GM21528 (cell line): ENCODE measurements around the gene SLC2A1.

ENCODE experiments used
- ATAC-seq: cut with Tn5 transposase; IDR thresholded peaks from one replicate; pipeline ENCODE4 v1.9.1; 2021; ENCODE audit warnings: mild to moderate bottlenecking, moderate library complexity; ENCODE audit not compliant: unreplicated experiment, low FRiP score

Gene SLC2A1

GRCh38 chr1:42944246-42944928, 14.3 kb downstream of the SLC2A1 start:
- no peak for ATAC-seq

GRCh38 chr1:42943728-42944127, 14.9 kb downstream of the SLC2A1 start:
- ATAC-seq = no peak

DNA sequence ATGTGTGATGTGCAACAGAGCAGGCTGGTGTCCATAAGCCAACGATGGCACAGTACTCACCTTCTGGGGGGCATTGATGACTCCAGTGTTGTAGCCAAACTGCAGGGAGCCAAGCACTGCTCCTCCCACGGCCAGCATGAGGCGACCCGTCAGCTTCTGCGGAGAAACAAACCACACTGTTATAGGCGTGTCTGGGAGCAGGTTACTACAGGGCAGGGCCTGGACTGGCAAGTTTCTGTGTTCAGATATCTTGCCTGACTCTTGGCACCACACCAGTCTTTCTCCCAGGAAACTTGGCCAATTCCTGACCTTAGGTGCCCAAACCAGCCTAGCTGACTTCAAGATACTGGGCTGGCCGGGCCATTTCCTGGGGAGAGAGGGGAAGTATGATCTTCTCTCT, 15.5 kb downstream of the SLC2A1 start:
- ATAC-seq = no peak

- ATAC-seq = no peak
Measured at GRCh38 chr1:42942444-42942843, 16.2 kb downstream of the SLC2A1 start.

DNA sequence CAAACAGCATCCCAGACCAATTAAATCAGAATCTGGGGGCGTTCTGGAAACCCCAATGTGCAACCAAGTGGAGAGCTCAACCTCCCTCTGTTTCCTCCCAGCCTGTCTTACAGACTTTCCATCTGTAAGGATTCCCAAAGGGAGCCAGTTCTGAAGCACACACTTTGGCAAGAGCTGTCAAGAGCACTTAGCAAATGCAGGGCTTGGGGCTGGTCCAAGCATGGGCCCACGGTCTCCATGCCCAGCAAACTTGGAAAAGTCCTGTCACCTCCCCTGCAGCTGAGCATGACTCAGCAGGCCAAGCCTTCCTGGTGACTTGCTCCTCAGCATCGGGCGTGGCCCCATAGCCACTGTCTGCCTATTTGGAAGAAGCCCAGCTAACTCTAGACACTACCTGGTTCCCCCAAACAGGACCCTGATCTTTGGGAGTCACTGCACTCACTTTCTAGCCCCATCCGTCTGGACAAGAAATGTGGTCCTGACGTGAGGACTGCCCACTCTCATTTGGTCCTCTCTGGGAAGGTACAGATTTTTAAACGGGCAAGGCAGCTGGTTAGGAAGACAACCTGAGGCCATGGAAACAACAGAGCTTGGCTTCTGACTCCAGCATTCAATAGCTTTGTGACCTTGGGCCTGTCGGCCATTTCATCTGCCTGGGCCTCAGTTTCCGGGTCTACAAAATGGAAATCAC, 16.9 kb downstream of the SLC2A1 start:
- ATAC-seq = no peak

- no peak for ATAC-seq
Measured at GRCh38 chr1:42940851-42941639, 17.6 kb downstream of the SLC2A1 start.

DNA sequence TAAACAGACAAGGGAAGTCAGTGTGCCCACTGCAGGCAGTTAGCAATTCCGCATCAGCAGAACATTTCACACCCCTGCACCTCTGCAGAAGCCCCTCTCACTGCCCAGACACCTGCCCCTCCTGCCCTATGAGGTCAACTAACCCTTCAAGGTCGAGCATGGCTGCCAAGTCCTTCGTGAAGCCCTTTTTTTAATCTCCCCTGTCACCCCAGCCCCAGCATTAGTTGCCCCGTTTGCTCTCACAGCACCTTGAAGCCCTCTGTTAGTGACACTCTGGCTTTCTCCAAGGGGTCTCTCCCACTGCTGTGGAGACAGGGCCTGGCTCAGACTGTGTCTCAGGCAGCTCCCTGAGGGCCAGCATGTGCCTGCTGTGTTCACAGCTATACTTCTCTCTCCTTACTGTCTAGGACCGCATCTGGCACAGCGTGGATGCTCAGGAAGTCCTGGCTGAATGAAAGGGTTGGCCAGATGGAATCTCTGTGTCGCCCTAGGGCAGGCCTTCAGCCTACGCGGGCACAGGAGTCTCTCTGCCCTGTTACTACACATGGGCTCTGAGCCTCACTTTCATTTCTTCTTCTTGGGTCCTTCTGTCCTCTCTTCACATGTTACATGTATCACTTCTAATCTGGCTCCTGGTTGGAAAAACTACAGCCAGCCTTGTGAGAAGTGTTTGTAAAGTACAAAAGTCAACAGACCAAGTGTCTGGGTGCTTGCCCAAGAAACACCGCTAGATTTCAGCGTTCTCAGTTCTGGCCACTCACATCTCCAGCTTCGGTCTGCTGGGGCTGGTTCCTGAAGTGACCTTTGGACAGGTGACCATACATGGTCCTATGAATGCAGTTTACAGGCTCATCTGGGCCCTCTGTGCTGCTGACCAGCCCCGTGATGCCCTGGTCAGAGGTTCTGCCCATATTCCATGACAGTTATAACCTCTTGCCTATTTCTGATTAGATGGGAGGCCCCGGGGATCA, 19.7 kb downstream of the SLC2A1 start:
- ATAC-seq = no peak

- no peak for ATAC-seq
Measured at GRCh38 chr1:42937836-42938644, 20.6 kb downstream of the SLC2A1 start.

GRCh38 chr1:42937141-42937696, 21.4 kb downstream of the SLC2A1 start:
- no peak for ATAC-seq

DNA sequence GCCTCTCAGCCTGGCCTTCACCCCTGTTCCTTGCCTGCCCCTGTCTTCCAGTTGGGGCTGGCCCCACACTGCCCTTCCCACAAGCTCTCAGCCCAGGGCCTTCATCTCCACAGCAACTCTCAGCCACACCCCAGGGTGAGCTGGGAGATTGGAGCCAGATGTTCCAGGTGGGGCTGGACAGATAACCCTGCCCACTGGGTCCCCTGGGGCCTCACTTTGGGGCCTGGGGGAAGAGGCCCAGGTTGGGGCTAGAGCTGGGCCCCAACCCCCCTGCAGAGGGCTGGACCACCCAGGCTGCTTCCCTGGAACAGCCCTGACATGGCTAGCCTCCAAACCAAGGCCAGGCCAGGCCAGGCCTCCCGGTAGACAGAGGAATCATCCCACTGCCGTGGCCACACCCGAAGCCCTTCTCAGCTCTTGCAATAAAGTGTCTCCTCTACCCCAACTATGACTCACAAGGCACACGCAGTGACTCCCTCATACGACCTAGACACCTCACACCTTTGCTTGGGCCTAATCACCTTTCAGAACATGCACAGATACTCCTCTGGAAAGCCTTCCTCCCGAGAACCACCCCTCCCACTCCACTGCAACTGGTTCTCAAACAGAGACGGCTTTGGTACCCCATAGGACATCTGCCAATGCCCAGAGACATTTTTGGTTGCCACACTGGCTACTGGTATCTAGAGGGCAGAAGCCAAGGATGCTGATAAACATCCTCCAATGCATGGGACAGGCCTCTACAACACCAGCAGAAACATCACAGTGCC, 22.2 kb downstream of the SLC2A1 start:
- ATAC-seq = no peak

DNA sequence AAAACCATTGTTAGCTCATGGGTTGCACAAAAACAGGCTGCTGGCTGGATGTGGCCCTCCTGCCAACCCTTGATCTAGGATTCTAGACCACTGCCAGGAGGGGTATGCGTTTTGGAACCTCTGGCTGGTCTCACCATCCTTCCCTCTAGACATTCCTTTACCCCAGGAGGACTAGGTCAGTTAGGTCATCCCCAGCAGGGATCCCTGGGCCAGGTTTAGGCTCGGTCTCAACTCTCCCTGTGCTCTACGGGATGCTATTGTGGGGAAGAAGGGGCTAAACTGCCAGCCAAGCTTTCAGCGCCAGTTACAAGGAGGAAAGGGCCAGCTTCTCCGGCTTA, 22.7 kb downstream of the SLC2A1 start:
- ATAC-seq = no peak

DNA sequence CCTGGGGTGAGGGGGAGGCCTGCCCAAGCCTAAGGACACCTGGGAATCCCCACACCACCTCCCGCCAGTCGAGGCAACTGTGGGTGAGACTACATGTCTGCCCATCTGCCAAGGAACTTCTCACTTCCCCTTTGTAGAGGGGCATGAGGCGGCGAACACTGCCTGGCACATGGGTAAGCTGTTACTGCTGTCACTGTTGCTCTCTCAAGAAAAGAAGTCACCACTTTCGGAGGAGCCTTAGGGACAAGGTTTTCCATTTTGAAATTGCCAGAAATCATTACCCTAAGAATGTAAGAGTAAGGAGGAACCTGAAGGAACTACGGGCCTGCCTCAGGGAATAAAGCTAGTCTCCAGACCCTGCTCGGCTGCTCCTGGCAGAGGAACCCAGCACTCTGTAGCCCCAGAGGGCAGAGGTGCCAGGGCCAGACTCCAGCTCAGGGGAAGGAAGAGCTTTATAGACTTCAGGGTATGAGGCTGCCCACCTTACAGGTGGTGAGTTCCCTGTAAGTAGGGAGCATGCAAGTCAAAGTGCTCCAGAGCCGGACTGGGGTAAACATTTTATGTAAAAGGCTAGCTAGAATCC, 23.3 kb downstream of the SLC2A1 start:
- no peak for ATAC-seq

DNA sequence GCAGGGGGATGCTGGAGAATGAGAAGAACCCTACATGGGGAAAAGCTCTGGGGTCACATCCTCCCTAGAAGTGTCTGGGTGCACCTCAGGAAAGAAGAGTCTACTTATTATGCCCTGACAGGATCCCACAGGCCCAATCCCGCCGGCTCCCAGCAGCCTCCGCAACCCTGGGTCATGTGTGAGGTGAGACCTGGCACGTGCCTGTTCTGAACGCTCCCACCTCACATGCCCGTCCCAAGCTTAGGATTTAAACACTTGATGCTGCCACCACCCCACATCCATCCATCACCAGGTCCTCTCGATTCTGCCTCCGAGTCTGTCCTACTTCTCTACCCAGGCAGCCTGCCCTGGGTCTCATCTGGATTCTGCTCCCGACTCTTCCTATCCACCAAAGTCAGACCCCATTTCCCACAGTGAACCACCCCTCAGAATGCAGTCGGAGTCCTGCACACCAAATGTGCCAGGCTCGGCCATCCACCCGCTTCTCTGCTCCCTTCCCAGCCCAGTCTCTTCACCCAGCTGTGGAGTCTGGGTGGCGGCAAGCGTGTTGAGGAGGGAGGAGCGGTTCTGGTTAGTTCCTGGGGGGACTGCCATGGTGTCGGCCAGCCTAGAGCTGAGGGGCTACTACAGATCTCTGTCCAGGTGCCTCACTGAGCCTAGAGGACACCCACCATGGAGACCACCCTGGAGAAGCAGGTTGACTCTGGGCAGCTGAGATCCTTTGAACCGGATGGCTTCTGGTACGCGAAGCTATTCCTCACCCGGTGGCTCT, 23.9 kb downstream of the SLC2A1 start:
- no peak for ATAC-seq

DNA sequence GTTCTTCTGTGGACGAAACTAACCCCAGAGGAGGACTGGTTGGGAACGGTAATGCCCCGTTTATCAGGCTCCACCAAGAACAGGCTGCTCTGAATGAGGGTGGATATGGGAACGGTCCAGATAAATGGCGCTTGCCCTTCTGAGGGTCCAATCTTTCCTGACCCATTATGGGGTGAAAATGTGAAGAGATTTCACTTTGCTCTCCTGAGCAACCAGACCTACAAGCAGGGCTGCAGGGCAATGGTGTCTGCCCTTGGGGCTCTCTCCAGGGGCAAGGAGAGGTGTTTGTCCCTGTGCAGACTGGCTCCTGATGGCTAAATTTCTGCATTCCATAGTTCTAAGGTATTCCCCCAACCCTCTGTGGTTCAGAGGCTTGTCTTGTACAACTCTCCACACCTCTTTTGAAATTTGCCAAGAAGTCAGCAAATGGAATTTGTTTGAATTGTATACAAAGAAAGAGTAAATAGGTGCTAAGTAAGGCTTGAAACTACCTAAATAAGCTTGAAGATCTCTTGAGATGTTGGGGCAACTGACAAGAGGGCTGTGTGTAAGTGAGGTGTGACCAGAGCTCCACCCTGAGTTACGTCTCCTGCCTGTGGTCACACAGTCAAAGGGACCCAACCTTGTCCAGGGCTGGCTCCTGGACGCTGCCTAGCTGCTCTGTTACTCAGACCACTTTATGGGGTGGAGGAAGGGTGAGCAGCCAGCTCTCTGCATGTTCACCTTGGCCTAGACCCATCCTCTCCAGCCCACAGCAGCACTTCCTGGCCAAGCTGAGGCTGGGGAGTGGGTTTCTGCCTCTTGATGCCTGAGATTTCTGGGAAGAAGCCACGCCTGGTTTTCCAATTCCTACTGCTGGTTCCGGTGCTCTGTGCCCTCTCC, 24.8 kb downstream of the SLC2A1 start:
- no peak for ATAC-seq

DNA sequence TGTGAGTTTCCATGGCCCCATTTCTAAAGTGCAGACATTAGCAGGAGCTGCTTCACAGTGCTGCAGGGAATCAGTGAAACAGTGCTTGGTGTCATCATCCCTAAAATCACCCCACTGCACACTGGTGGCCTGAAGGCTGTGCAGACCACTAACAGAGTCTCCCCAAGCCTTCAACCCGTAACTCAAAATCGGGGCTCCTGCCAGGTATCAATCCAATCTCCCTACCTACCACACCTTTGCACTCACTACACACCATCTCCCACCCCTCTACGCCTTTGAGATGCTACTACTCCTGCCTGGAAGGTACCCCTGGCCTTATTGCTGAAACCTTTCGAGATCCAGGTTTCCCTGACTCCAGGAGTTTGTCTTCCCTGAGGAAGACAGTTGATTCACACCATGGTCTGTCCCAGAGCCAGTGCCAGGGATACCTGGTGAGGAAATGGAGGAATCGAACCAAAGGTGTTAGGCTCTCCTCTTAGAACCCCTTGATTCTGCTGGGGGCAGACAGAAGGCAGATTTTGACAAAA, 25.5 kb downstream of the SLC2A1 start:
- no peak for ATAC-seq

- no peak for ATAC-seq
Measured at GRCh38 chr1:42932442-42932941, 26.2 kb downstream of the SLC2A1 start.
